IPS DF 19.7 (cell line): Measurements from ENCODE around the gene TAAR5.
"Not testable (repeated sequence)": the region's sequence is repeated elsewhere in the genome, so short reads cannot be mapped to it uniquely, and the experiment has no call there.

Experiments
- DNase-seq: peaks from one replicate; pipeline ENCODE4 v3.0.0-alpha.2; 2013; ENCODE audit warnings: low read depth, low spot score

TAAR5 gene

DNA sequence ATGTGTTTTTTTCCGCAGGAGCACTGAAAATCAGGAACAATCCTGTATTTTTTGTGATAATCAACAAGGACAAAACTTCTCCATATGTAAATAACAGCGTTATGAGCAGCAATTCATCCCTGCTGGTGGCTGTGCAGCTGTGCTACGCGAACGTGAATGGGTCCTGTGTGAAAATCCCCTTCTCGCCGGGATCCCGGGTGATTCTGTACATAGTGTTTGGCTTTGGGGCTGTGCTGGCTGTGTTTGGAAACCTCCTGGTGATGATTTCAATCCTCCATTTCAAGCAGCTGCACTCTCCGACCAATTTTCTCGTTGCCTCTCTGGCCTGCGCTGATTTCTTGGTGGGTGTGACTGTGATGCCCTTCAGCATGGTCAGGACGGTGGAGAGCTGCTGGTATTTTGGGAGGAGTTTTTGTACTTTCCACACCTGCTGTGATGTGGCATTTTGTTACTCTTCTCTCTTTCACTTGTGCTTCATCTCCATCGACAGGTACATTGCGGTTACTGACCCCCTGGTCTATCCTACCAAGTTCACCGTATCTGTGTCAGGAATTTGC is 19.2 kb downstream of the TAAR5 start, which contains the start of gene TAAR6:
TSS of gene TAAR6 (plus strand) at position 102 of the 557 bp plus-strand sequence. CDS start at position 102, 0 bp downstream.
- DNase-seq = no peak

DNA sequence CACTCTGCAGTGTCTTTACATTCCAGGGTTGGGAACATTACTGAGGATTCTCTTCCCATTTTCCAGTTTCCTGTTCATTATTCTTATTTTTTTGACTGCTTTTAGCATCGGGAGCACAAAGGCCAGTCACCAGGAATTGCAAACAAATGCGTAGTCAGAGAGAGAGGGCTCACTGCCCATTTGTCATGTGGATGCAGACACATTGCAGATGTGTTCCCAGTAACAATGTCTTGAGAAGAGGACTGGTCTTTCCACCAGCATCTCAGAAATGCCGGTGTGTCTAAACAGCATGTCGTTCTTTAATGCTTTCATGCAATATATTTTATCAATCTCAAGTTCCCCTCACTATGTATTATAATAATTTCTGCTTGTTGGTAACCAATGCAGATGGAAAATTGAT is 20.4 kb downstream of the TAAR5 start:
- DNase-seq = no peak

DNA sequence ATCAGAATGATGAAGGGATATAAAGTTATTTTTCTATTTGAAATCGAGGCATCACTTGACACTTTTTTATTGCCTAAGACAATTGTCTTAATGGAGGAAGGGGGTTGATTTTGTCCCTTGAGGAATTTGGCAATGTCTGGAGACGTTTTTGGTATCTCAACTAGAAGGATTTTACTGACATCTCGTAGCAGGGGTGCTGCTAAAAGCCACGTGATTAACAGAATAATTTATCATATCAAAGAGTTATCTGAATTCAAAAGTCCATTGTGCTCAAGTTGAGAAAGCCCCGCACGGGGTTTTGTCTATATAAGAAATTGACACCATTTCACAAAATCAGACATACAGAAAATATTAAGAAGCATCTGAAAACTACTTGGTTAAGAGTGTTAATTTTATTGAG is 20.9 kb downstream of the TAAR5 start:
- no peak for DNase-seq

DNA sequence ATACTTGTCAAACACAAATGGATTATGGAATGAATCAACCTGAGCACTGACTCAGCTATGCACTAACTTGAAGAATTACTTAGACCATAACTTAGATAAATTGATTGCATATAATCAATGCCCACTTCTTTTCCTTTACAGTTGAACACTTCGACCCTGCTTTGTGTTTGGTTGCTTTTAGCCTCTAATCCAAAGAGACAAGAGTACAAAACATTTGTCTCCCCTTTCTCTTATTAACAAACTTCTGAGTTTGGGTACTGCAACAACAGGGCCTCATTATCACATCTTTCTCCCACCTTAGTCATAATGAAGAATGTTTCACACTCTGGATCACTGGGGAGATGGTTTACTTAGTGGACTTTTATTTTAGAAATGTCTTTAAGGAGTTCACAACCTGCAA is 22.0 kb downstream of the TAAR5 start:
- no peak for DNase-seq

DNA sequence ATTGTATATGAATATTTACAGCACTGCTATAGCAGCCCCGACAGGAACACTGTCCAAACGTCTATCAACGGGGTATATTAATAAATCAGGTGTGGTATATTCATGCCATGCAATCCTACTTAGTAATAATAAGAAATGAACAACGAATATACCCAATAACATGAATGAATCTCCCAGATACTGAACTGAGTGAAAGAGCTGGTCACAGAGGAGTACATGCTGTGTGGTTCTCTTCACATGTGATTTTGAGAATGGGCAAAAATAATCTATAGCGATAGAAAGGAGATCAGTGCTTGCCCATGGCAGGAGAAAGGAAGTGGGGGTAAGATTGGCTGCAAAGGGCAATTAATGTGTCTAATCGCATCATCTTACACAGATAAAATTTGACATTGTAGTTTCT is 23.1 kb downstream of the TAAR5 start:
- DNase-seq = no peak

DNA sequence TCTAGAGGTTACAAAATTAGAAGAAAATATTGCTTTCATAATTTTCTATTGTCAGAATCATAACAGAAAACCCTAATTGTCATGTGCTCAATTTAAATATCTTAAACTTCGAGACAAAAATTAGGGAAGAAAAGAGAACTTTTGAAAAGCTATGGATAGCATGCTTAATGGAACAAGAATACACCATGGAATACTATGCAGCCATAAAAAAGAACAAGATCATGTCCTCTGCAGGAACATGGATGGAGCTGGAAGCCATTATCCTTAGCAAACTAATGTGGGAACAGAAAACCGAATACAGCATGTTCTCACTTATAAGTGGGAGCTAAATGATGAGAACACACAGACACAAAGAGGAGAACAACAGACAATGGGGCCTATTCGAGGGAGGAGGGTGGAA is 29.5 kb downstream of the TAAR5 start:
- not testable (repeated sequence) for DNase-seq

DNA sequence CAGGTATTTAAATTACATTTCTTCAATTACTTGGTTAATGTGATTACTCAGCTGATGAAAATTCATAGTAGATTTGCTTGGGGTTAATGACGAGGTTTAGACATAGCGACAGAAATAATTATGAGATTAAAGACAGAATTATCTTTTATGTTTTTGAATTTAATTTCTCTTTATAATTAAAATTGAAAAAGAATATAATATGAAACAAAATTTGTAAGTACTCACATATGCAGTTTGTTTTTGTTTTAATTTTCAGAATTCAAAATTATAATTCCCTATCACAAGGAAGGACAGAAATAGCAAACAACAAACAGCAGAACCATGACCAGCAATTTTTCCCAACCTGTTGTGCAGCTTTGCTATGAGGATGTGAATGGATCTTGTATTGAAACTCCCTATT is 37.2 kb downstream of the TAAR5 start, which contains the start of gene TAAR8:
TSS of gene TAAR8 (plus strand) at position 301 of the 400 bp plus-strand sequence. CDS start at position 322, 21 bp downstream.
- DNase-seq = no peak

DNA sequence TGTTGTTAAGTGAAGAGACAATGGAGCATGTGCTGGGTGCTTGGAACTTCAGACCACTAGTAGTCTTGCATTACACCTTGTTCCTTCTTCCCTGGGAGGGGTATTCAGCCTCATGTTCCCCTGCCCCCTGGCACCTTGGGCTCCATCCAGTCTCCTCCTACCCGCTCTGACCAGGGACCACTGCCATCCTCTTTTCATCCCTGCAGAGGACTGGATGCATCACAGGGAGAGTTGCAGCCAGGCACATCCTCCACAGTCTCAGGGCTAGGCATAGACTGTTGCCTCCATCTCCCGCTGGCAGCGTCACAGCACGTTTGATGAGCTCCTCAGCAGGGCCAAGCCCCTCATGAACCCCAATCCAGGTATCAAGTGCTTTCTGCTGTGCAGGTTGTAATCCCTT is 38.3 kb downstream of the TAAR5 start:
- no peak for DNase-seq

DNA sequence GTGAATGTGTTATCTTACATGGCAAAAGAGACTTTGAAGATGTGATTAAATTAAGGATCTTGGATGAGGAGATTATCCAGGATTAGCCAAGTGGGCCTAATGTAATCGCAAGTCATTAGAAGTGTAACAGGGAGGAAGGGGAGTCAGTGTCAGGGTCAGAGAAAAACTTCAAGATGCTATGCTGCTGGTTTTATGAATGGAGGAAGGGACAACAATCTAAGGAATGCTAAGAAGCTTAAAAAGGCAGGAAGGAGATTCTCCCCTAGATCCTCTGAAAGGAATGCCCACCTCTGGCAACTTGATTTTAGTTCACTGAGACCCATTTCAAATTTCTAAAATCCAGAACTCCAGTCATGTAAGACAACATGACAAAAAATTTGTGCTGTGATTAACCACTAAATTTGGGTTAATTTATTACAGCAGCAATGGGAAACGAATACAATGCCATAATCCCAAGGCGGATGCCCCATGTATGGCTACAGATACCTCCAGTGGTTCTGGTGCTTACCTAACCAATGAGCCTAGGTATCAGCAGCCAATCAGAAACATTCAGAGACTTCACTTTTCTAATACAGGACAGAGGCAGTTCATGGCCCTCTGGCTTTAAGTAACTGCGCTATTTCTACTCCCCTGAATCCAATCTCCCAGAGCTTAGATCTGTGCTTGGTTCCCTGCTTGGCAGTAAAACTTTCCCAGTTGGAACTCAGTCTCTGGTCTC is 40.6 kb downstream of the TAAR5 start:
- peak; percentile 33 for DNase-seq

DNA sequence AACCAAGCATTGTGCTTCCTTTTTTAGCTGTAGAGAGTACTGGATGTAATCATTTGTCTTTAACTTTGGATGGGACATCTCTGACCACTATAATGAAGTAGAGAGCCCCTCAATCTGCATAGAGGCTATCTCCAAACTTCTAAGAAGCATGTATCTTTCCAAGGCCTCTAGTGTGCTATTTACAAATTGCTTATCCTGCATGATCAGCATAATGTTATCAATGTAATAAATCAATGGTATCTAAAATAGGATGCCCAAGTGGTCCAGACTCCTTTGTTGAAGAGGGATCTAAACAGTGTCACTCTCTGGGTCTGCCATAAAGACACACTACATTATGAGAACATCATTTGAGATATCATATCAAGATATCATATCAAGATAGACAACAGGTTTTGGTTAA is 44.7 kb downstream of the TAAR5 start:
- no peak for DNase-seq
